ENCODE results near the gene MRPL39.
"Not testable (repeated sequence)": the region's sequence is repeated elsewhere in the genome, so short reads cannot be mapped to it uniquely, and the experiment has no call there.

The MRPL39 gene

GRCh38 chr21:25607151-25608043, at the start of gene MRPL39:
MRPL39 (minus strand) TSS chr21:25607481; CDS start chr21:25607475, 6 bp downstream.
- DNase-seq = peak; percentile 91

DNA sequence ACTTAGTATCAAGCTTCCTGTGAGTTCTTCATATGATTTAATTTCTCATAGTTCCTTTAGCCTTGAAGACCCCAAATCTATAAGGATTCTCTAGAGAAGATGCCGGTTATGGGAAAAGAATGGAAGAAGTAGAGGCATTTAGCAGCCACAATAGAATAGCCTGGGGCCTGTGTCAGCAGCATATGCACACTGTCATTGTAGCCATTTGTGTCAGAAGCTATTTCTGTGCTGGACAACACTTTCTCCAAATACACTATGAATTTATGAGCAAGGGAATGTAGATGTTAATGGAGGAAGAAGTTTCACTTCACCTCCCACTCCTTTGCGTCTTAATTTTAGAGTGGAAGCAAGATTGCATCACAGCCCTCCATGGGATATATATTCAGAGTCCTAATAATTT, 49.1 kb upstream of the MRPL39 start:
- DNase-seq = no peak

GRCh38 chr21:25649146-25649545, 41.9 kb upstream of the MRPL39 start:
- DNase-seq = no peak

DNA sequence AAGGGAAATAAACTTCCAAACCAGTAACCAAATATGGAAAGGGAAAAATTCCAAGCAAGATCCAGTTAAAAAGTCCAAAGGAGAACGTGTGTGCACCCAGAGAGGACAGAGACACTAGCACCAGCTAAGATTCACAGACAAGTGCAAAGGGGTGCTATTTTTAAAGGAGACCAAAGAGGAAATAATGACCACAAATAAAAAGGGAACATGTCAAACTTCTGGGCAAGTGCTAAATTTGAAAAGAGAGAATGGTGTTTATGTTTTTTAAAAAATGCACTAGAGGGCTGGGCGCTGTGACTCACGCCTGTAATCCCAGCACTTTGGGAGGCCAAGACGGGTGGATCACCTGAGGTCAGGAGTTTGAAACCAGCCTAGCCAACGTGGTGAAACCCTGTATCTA, 40.4 kb upstream of the MRPL39 start:
- no peak for DNase-seq

DNA sequence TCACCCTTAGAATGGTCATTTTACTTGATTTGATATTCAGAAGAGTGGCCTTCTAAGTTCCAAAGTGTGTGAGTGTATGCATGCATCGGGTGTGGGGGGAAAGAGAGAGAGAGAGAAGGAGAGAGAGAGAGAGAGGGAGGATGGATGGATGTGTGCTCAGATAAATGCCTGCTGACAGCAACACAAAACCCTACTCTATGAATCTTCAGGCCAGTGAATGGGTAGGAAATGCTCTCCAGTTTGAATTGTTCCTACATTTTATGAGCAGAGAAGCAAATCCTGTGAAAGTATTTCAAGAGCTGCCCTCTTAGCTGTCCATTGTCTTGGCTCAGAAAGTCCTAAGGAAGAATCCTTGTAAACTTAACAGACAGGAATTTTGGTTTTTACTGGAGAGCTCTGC, 39.2 kb upstream of the MRPL39 start:
- no peak for DNase-seq

DNA sequence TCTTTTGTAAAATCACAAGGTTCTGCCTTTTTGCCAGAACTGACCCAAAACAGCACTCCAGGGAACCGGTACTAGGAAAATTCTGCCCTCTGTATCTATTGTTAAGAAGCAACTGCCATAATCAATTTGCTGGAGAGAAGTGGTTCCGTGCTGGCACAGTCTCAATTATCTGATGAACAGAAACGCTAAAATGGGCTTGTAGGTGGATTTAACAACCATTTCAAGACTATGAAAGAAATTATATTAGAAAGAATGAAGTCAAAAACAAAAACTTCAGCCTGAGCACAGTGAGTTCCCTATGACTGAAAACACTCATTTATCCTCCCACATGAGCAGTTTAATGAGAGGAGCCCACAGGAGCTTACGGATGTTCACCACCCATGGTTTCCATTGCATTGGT, 36.2 kb upstream of the MRPL39 start:
- DNase-seq = no peak

- no peak for DNase-seq
These were observed 33.6 kb upstream of the MRPL39 start for GRCh38 chr21:25640943-25641292.

DNA sequence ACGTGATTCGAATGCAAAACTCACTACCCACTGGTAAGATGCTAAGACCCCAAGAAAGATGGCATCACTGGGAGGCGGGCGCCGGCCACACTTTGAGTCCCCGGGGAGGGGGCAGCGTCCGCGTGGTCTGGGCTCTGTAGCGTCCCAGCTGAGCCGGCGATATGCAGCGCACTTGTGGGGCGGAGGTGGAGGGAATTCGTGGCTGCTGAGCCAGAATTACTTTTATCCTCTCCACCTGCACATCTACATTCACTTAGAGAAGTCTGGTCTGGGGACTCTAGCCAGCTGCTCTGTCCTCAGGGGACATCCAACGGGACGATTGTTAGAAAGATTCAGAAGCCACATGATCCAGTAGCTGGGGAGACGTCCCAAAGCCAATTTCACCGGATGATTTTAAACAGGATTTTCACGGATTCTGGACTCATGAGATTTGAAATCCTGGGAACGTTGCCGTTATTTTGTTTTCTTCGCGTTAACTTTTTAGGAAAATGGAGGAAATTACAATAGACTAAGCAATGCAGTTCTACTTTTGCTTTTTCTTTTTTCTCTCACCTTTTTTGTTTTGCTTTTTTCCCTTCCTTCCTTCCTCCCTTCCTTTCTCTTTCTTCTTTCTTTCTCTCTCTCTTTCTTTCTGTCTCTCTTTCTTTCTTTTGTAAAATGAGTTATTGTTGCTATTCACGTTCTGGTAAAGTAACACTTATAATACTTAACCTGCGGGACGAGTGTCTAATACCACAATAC, 33.1 kb upstream of the MRPL39 start:
- peak; percentile 13 for DNase-seq

DNA sequence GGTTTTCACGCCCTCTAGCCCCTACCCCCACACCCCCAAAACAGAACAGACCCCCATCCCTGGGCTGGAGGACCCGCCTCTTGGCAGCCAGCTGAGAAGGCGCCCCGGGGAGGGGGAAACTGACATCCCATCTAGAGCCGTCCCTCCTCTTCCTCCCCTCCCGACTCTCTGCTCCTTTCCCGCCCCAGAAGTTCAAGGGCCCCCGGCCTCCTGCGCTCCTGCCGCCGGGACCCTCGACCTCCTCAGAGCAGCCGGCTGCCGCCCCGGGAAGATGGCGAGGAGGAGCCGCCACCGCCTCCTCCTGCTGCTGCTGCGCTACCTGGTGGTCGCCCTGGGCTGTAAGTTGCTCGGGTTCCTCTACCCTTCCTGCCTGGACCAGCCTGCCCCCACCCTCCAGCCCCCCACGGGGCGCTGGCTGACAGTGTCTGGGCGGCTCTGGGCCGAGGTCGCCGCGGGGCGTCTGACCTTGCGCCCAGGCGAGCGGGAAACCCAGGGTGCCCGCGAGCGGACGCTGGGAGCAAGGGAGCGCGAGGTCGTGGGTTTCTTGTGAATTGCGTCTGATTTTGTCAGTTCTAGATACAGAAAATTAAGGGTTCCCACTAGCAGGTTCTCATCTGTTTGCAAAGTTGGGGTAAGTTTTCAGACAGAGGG, 32.4 kb upstream of the MRPL39 start:
- peak; percentile 46 for DNase-seq

DNA sequence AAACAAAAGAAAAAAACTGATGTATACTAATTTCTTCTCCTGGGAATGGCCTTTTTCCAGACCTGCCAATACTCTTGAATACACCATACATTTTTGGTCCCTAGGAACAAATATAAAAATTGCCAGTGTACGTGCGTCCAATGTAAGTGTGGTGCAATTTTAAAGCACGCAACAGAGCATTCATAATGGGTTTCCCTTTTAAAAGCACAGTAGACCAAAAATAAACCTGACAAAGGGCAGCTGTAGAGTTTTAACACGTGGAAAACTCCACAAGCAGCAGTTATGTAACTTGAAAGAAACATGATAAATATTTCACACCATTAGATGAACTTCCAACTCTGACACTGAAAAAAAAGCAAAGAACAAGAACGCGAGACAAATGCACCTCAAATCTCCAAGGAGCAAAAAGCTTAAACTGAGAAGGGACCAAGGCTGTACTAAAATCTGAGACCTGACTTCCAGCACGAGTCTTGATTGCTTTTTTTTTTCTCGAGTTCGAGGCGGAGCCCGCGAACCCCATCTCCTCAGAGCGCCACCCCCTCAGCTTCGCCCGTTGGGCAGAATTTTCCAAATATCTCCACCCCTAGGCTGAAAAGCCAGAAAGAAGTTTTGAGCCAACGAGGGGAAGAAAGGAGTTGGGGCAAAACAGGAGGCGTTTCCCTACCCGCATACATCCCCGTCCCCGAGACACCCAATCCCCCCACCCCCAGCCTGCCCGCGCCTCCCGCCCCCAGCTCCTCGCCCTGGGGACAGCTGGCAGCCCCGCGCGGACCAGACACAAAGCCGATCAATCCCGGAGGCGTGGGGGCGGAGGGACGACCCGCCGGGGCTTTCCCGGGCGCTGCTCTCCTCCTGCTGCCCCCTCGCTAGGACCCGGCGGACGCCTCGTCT, 31.6 kb upstream of the MRPL39 start, which contains the start of gene JAM2:
Gene JAM2, plus strand, starts transcription at position 599 of the 891 bp plus-strand sequence. CDS start 564 bp downstream, outside the sequence.
- peak; percentile 47 for DNase-seq

GRCh38 chr21:25637851-25638659, 30.8 kb upstream of the MRPL39 start:
- peak; percentile 23 for DNase-seq

GRCh38 chr21:25636727-25637126, 29.4 kb upstream of the MRPL39 start:
- peak; percentile 30 for DNase-seq

DNA sequence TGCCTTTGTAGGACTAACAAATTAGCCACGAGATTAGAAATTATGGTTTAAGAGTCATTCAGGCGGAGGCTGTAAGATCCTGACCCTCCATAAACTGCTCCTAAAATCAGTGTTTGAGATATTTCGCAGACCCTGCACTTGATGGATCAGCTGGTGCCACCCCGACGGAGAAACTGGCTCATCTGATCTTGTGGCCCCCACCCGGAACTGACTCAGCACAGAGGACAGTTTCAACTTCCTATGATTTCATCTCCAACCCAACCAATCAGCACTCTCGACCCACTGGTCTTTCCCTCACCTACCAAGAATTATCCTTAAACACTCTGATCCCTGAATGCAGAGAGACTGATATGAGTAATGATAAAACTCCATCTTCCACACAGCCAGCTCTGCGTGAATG, 28.0 kb upstream of the MRPL39 start:
- no peak for DNase-seq

DNA sequence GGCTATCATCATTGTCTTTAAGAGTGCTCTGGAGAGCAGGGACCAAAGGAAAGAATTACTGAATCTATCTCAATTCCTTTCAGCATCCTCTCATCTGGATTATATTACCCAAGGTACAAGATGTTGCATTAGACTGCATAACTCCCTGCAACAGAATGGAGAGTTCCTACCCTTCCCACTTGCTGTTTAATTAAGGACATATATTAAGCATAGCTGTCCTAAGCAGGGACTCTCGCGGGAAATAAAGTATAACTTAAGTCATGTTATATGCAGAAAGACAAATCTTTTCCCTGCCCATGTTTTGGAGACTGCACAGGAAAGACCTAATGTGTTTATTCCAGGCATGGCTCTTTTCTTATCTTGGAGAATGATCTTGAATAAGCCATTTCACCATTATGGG, 25.0 kb upstream of the MRPL39 start:
- no peak for DNase-seq

GRCh38 chr21:25626757-25627156, 19.5 kb upstream of the MRPL39 start:
- no peak for DNase-seq

- DNase-seq = not testable (repeated sequence)
These were observed 18.7 kb upstream of the MRPL39 start for GRCh38 chr21:25625776-25626555.

GRCh38 chr21:25625036-25625435, 17.8 kb upstream of the MRPL39 start:
- peak; percentile 8 for DNase-seq

DNA sequence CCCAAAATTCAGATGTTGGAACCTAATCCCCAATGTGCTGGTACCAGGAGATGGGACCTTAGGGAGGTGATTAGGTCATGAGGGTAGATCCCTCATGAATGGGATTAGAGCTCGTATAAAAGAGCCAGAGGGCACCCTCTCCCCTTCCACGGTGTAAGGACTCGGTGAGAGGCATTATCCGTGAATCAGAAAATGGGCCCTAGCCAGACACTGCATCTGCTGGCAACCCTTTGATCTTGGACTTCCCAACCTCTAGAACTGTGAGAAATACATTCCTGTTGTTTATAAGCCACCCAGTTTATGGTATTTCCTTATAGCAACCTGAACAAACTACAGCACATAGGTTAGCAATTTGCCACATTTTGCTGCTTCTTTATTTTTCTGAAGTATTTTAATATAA, 17.2 kb upstream of the MRPL39 start:
- no peak for DNase-seq

DNA sequence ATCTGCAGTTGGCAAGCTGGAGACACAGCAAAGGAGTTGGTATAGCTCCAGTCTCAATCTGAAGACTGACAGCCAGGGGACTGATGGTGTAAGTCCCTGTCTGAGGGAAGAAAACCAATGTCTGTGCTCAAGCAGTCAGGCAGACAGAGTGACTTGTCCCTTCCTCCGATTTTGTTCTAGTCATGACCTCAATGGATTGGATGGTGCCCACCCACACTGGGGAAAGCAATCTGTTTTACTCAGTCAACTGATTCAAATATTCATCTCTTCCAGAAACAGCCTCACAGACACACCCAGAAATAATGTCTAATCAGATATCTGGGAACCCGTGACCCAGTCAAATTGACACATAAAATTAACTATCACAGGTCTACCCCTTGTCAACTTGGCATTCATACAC, 11.9 kb upstream of the MRPL39 start:
- DNase-seq = no peak

GRCh38 chr21:25615880-25616279, 8.6 kb upstream of the MRPL39 start:
- no peak for DNase-seq

GRCh38 chr21:25614441-25614840, 7.2 kb upstream of the MRPL39 start:
- DNase-seq = no peak
